Vagina (tissue), 2 donors: ENCODE results near the gene TMEM134.
A peak's percentile ranks its signal among the peaks of the same experiment; 100 is the strongest.

Source experiments
- CTCF ChIP-seq, 3 experiments: fragments of 450-650 bp in 2 of 3; fragments of 200-600 bp in 1 of 3; sonication (generic) in 1 of 3; IDR thresholded peaks; one replicate each; pipeline ENCODE4 v1.5.1; 2017 to 2019; ENCODE audit warnings: antibody characterized with exemption in 3 of 3, mild to moderate bottlenecking in 2 of 3, moderate library complexity in 2 of 3
- POLR2A ChIP-seq, 2 donors: fragments of 450-650 bp; IDR thresholded peaks; one replicate each; pipeline ENCODE4 v1.6.1; 2017; ENCODE audit warnings: antibody characterized with exemption in 2 of 2, mild to moderate bottlenecking in 2 of 2, moderate library complexity in 2 of 2
- POLR2AphosphoS5 ChIP-seq, 2 donors: sonication (generic); formaldehyde crosslinking; IDR thresholded peaks; one replicate each; pipeline ENCODE4 v1.9.0; 2017; ENCODE audit warnings: antibody characterized with exemption in 2 of 2, mild to moderate bottlenecking in 2 of 2, low read depth in 1 of 2; ENCODE audit not compliant: insufficient read depth in 1 of 2

- TF ChIP-seq POLR2A (IDR thresholded peaks at IDR 0.05) (no peak), CTCF (IDR thresholded peaks at IDR 0.05) (no peak), POLR2AphosphoS5 (IDR thresholded peaks at IDR 0.05; ENCODE audit: insufficient read depth in 1 of 2, low read depth in 1 of 2) (peak in 1 of 2 donors; percentile 15)
These were observed 29.5 kb downstream of the TMEM134 start for GRCh38 chr11:67439321-67440228.
